H1 (cell line): Measurements from ENCODE around the gene NFAT5. TPM values are rescaled to one million over a fixed set of nuclear protein-coding genes. Genes with fewer than 3 reads are reported as not detected.

ENCODE experiments used
- FOSL1 ChIP-seq: IDR thresholded peaks from 2 replicates; pipeline ENCODE4 v1.6.1; 2011; ENCODE audit warnings: mild to moderate bottlenecking, low read depth, low read length, moderate library complexity; ENCODE audit not compliant: insufficient read depth
- polyA plus RNA-seq, 7 experiments: library from polyadenylated mRNA; depleted of rRNA in 3 of 7; stranded (reverse) in 5 of 7; unstranded in 2 of 7; fragments of >200 nt in 5 of 7; fragments of 200-250 nt in 2 of 7; gene quantifications; 1 replicate in 5 of 7; 2 replicates in 1 of 7; 4 replicates in 1 of 7; pipeline versions ENCODE4 v1.2.1 to v1.2.3, GENCODE V29; 2011 to 2013; ENCODE audit warnings: missing spikeins in 2 of 7, mixed read lengths in 2 of 7
- total RNA-seq: library from RNA; stranded (reverse); fragmentation: NEBNext Ultra II Directional; extraction: Animal tissue kit (Norgen Biotek cat#: 25700); gene quantifications from 2 replicates; pipeline ENCODE4 v1.2.1, GENCODE V29; 2021
- TF ChIP-seq, protein P1 (sequence below): fragments of 300-600 bp; sonication (generic); IDR thresholded peaks from 2 replicates; pipeline ENCODE4 v1.7.1; 2012; ENCODE audit warnings: low read length, moderate library complexity, mild to moderate bottlenecking, inconsistent platforms; ENCODE audit not compliant: insufficient replicate concordance

NFAT5 gene
- total and polyA plus RNA-seq, 2 of the 8 experiments (the other 6 are each of a cell fraction or from before 2014, with no cell fraction given): 8.9 to 29.0 TPM

DNA sequence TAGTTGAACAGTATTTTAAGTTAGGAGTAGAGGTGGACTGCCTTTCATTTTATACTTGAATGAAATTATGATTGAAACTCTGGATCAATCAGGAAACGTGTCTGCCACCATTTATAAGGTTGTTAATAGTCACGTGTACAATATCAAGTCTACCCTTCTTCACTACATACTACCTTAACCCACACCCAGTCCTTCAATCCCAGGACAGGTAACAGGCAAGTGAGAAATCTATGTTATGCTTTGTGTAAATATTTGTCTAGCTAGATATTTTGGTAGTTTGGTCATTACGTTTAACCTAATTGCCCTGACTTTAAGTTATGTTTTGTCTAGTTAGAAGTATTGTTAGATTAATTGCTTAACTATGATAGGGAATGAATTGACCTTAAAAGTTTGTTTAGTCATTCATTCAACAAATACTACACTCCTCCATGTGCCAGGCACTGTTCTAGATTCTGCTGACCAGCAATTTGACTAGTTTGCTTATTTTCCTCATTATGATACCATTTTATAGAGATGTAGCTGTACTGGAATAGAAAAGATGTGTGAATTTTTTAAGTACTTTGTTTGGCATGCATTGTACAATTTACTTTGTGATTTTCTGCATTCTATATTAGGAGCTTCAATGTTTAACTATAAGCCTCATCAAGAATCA is 88.6 kb downstream of the NFAT5 start (continued):
- TF ChIP-seq, protein P1, sequence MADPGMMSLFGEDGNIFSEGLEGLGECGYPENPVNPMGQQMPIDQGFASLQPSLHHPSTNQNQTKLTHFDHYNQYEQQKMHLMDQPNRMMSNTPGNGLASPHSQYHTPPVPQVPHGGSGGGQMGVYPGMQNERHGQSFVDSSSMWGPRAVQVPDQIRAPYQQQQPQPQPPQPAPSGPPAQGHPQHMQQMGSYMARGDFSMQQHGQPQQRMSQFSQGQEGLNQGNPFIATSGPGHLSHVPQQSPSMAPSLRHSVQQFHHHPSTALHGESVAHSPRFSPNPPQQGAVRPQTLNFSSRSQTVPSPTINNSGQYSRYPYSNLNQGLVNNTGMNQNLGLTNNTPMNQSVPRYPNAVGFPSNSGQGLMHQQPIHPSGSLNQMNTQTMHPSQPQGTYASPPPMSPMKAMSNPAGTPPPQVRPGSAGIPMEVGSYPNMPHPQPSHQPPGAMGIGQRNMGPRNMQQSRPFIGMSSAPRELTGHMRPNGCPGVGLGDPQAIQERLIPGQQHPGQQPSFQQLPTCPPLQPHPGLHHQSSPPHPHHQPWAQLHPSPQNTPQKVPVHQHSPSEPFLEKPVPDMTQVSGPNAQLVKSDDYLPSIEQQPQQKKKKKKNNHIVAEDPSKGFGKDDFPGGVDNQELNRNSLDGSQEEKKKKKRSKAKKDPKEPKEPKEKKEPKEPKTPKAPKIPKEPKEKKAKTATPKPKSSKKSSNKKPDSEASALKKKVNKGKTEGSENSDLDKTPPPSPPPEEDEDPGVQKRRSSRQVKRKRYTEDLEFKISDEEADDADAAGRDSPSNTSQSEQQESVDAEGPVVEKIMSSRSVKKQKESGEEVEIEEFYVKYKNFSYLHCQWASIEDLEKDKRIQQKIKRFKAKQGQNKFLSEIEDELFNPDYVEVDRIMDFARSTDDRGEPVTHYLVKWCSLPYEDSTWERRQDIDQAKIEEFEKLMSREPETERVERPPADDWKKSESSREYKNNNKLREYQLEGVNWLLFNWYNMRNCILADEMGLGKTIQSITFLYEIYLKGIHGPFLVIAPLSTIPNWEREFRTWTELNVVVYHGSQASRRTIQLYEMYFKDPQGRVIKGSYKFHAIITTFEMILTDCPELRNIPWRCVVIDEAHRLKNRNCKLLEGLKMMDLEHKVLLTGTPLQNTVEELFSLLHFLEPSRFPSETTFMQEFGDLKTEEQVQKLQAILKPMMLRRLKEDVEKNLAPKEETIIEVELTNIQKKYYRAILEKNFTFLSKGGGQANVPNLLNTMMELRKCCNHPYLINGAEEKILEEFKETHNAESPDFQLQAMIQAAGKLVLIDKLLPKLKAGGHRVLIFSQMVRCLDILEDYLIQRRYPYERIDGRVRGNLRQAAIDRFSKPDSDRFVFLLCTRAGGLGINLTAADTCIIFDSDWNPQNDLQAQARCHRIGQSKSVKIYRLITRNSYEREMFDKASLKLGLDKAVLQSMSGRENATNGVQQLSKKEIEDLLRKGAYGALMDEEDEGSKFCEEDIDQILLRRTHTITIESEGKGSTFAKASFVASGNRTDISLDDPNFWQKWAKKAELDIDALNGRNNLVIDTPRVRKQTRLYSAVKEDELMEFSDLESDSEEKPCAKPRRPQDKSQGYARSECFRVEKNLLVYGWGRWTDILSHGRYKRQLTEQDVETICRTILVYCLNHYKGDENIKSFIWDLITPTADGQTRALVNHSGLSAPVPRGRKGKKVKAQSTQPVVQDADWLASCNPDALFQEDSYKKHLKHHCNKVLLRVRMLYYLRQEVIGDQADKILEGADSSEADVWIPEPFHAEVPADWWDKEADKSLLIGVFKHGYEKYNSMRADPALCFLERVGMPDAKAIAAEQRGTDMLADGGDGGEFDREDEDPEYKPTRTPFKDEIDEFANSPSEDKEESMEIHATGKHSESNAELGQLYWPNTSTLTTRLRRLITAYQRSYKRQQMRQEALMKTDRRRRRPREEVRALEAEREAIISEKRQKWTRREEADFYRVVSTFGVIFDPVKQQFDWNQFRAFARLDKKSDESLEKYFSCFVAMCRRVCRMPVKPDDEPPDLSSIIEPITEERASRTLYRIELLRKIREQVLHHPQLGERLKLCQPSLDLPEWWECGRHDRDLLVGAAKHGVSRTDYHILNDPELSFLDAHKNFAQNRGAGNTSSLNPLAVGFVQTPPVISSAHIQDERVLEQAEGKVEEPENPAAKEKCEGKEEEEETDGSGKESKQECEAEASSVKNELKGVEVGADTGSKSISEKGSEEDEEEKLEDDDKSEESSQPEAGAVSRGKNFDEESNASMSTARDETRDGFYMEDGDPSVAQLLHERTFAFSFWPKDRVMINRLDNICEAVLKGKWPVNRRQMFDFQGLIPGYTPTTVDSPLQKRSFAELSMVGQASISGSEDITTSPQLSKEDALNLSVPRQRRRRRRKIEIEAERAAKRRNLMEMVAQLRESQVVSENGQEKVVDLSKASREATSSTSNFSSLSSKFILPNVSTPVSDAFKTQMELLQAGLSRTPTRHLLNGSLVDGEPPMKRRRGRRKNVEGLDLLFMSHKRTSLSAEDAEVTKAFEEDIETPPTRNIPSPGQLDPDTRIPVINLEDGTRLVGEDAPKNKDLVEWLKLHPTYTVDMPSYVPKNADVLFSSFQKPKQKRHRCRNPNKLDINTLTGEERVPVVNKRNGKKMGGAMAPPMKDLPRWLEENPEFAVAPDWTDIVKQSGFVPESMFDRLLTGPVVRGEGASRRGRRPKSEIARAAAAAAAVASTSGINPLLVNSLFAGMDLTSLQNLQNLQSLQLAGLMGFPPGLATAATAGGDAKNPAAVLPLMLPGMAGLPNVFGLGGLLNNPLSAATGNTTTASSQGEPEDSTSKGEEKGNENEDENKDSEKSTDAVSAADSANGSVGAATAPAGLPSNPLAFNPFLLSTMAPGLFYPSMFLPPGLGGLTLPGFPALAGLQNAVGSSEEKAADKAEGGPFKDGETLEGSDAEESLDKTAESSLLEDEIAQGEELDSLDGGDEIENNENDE: no peak
- TF ChIP-seq FOSL1: no peak
